HT-29 (cell line): ENCODE data around the gene RIC1. TPM values are rescaled to one million over a fixed set of nuclear protein-coding genes. Genes with fewer than 3 reads are reported as not detected.
"Not testable (repeated sequence)": the region's sequence is repeated elsewhere in the genome, so short reads cannot be mapped to it uniquely, and the experiment has no call there.

Source experiments
- DNase-seq: peaks from one replicate; pipeline ENCODE4 v3.0.0-alpha.2; 2015; ENCODE audit warnings: low spot score
- total RNA-seq: library from RNA; depleted of rRNA; stranded (reverse); fragments of >200 nt; shearing (Covaris generic); gene quantifications from 2 replicates; pipeline ENCODE4 v1.2.3, GENCODE V29; 2014; rRNA removed

The RIC1 gene
- 8.9 and 11.6 TPM in 2 replicates for total RNA-seq

GRCh38 chr9:5628530-5629311 lies at the start of gene RIC1:
RIC1 (plus strand) TSS chr9:5629107; CDS start chr9:5629310, 203 bp downstream.
- peak; percentile 90 for DNase-seq

DNA sequence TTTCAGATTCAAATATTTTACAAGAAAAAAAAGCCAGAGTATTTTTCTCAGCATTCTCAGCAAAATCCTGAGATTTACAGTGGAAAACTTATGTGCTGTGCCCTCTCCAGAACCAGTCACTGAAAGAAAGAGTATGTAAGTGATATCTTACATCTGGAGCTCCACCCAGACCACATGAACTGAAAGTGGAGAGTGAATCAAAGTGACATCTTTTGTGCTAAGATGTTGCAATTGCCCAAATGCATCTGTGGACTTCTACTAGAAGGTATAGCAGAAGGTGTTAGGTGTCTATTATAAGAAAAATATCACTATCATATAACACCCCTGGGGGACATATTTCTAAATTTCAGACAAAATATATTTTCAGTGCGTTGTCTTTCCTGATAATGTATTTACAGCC lies 49.0 kb upstream of the RIC1 start:
- DNase-seq: no peak

DNA sequence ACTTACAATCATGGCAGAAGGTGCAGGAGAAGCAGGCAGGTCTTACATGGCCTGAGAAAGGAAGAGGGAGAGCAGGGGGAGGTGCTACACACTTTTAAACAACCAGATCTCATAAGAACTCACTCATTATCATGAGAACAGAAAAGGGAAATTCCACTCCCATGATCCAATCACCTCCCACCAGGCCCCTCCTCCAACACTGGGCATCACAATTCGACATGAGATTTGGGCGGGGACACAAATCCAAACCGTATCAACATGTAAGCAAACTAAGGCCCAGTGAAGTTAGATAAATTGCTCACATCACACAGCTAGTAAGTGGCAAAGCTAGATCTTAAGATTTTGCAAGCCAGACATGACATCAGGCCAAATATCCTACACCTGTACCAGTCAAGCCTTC lies 48.3 kb upstream of the RIC1 start:
- DNase-seq: no peak

GRCh38 chr9:5581706-5582105 lies 47.2 kb upstream of the RIC1 start:
- not testable (repeated sequence) for DNase-seq

GRCh38 chr9:5582835-5583195 lies 46.1 kb upstream of the RIC1 start:
- DNase-seq: no peak

DNA sequence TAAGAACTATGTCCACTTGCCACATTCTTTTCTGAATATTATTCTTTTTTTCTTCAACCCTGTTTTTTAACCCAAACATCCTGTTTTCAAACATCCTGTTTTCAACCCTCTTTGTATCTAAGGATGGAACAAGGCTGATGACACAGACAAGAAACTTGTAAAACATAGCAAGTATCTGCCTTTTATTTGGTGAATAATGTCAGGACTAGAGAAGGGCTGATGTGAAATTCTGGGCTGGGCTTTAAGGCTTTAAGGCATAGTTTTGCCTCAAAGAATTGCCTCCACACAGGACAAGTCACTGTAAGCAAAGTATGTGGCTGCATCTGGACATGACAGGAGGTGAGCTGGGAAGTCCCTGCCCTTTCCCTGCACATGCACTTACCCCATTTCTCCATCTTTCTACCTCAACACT lies 42.5 kb upstream of the RIC1 start:
- no peak for DNase-seq

DNA sequence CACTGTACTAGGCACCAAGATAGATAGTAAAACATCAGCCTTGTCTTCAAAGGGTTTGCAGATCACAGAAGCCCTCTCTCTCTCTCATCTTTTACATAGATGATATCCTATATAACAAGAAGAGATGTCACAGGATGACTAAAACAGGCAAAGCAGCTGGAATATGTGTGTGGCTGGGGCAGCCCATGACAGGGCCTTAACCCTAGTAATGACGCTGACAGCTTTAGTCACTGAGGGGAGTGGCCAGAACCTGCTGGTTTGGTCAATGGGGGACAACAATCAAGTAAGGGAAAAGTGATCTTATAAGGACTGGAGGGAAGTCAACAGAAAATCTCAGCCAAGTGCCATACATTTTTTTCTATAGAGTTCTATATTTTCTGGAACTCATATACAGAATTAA lies 41.9 kb upstream of the RIC1 start:
- DNase-seq: no peak

GRCh38 chr9:5592231-5592630 lies 36.7 kb upstream of the RIC1 start:
- no peak for DNase-seq

DNA sequence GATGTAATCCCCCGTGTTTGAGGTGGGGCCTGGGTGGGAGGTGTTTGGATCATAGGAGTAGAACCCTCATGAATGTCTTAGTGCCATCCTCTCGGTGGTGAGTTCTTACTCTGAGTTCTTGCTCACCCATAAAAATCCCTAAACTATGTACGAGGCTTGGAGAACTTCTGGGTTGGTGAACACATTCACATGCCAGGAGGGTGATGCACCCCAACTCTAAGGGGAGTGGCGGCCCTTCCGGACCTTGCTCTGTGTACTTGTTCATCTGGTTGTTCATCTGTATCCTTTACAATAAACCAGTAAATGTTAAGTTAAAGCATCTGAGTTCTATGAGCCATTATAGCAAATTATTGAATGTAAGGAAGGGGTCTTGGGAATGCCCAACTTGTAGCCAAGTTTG lies 36.0 kb upstream of the RIC1 start:
- DNase-seq: no peak

DNA sequence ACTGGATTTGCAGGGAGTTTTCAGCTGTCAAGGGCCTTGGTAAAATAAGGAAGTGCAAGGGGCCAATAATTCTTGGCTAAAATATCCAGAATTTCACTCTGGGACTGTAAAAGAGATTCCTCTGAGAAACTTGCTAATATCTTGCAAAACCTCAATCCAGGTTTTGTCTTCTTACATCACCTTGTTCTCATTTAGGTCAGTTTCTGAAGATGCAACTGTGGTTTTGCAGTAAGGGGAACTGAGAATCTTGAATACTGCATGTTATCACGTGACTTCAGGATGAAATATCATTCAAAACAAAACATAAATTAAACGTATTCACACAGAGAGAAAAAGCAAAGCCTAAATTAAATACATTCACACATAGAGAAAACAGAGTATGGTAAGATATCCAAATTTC lies 35.0 kb upstream of the RIC1 start:
- DNase-seq: no peak

DNA sequence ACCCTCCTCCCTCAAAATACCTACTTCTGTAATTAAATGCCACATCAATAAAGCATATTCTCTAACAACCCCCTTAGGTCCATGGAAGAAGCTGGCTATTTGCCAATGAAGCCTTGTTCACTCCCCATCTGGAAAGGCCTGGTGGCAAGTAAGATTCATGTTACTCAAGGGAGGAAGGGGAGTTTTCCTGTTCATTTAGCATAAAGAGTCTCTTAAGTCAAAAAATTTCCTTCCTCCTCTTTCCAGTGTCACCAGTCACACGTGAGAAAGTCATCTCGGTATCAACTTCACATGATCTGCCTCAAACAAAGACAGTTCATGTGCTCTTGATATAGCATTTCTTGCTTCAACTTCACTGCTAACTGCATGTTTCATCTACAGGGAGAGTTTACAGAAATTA lies 32.7 kb upstream of the RIC1 start:
- DNase-seq: no peak

DNA sequence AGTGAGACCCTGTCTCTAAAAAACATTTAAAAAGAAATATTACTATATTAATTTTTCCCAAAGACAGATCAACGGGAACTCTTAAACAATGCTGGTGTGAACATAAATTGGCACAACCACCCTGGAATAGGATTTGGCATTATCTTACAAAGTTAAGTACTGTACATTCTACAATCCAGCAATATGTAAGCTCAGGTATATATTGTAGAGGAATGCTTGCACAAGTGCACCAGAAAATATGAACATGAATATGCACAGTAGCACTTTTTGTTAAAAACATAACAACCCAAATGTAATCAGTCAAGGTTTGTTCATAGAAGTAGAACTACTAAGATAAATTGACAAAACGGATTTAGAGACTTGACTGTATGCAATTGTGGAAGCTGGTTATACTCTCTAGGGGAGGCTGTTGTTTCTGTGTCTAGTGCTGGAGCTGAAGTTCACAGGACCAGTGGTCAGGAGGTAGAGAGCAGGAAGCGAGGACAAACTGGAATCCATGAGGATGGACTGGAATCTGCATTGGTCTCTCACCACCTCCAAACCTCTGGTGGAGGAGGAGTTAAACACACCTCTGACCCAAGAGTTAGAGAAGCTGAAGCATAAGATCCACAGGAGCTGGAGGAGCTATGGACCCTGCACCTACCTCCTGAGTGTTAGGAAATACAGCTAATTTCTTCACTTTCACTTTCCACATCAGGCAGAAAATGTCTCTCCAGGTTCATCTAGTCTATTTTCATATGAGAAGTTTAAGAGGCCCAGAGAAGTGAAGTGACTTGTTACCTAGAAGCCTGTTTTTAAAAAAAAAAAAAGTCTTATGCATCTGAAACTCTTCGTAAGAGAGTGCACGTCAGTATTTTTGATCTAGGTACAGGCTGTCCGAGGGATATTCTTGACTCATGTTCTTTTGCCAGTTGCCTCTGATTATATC lies 20.3 kb upstream of the RIC1 start:
- peak; percentile 39 for DNase-seq

- no peak for DNase-seq
These were observed 19.7 kb upstream of the RIC1 start for GRCh38 chr9:5609226-5609596.

DNA sequence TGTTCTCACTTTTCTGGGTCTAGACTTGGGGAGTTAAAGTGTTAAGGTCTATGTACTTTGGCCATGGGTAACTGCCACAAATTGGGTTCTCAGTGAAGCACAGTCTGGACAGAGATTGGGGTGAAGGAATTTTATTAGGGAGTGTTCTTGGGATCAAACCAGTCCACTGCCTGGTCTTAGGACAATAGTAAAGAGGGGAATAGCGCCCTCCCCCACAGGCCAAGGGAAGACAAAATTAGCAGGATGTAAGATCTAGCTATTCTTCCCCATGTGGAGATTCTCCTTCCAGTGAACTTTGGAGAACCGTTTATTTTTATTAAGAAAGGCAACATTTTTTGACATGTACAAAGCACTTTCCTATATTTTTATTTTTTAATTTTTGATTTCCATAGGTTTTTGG lies 18.4 kb upstream of the RIC1 start:
- DNase-seq: no peak

GRCh38 chr9:5611321-5612184 lies 17.4 kb upstream of the RIC1 start:
- DNase-seq: no peak

DNA sequence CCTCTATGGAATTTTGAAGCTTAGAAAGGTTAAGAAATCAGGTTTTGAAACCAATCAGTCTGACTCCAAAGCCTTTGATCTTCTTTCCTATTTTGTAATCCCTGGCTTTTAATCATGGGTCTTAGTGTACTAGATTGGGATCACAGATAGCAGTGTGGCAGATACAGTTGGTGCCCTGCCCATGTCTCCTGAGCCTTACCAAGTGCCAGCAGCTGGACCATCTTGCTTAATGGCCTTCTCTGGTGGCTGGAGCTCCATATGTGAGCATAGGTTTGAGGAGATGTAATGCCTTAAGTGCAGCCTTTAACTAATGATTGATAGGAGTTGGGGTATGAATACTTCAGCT lies 16.7 kb upstream of the RIC1 start:
- no peak for DNase-seq

GRCh38 chr9:5614192-5614591 lies 14.7 kb upstream of the RIC1 start:
- DNase-seq: no peak

- no peak for DNase-seq
These were observed 13.9 kb upstream of the RIC1 start for GRCh38 chr9:5614985-5615384.

DNA sequence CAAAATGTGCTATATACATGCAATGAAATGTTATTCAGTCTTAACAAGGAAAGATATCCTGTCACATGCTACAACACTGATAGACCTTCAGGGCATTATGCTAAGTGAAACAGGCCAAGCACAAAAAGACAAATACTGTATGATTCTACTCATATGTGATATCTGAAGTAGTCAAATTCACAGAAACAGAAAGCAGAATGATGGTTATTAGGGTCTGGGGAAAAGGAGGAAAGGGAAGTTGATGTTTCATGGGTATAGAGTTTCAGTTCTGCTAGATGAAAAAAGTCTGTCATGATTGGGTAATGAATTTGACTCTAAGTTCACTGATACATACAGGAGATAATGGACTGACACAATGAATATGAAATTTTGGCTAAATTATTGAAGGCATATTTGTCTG lies 11.2 kb upstream of the RIC1 start:
- no peak for DNase-seq

- DNase-seq: no peak
These were observed 8.4 kb upstream of the RIC1 start for GRCh38 chr9:5620494-5620893.

DNA sequence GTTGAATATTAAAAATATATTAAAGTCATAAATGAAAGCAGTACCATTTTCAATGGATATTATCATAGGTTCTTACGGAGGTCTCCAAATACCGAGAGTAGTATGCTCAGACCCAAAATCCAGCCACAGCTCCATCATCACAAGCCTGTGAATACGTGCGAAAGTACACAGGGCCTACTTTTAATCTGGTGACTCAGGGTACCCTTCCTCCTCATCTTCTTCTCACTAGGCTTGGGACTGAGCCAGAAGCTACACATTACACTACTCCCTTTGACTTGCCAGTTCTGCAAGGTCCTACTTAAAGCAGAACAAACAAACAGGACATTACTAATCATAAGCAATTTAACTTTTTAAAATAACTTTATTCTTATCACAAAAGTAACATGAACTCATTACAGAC lies 7.6 kb upstream of the RIC1 start:
- no peak for DNase-seq

DNA sequence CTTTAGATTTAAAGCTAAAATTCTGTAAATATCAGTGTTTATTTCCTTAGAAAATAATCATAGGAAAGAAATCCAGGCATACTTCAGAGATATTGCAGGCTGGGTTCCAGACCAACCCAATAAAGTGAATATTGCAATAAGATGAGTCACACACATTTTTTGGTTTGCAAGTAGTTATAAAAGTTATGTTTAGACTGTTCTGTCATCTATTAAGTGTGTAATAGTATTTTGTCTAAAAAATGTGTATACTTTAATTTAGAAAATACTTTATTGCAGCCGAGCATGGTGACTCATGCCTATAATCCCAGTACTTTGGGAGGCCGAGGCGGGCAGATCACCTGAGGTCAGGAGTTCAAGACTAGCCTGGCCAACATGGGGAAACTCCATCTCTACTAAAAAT lies 6.9 kb upstream of the RIC1 start:
- DNase-seq: no peak
